T-helper 1 cell (primary cell): ENCODE data around the gene ST3GAL6.

Experiments used
- DNase-seq, 5 donors: peaks; one replicate each; pipeline ENCODE4 v3.0.0-alpha.2; 2012 to 2020

ST3GAL6 gene

DNA sequence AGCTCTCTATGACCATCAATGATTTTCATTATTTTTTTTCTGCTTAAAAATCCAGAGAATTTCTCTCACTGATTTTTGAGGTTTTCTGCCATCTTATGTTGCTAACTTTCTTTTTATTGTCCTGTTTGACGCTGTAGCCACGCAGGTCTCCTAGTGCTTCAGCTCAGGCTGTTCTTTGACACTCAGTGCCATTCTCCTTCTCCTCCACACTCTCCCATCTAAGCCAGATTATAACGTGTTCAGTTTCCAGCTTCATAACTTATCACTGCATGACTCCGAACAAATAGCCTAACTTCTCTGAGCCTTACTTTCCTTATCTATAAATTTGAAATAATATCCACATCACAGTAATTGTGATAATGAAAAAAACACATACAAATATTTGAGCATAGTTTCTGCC lies 22.8 kb upstream of the ST3GAL6 start:
- no peak for DNase-seq

GRCh38 chr3:98741121-98741716 lies 21.9 kb upstream of the ST3GAL6 start:
- DNase-seq, result no peak

DNA sequence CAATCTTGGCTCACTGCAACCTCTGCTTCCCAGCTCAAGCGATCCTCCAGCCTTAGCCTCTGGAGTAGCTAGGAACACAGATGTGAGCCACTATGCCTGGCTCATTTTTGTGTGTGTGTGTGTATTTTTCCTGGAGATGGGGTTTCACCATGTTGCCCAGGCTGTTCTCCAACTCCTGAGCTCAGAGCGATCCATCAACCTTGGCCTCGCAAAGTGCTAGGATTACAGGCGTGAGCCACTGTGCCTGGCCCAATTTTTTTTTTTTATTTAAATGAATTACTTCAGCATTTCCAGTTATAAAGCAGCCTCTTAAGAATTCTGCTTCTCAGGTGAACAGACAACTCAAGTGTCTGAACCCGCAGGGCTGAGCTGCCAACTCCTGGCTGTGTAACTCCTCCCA lies 20.1 kb upstream of the ST3GAL6 start:
- no peak for DNase-seq

DNA sequence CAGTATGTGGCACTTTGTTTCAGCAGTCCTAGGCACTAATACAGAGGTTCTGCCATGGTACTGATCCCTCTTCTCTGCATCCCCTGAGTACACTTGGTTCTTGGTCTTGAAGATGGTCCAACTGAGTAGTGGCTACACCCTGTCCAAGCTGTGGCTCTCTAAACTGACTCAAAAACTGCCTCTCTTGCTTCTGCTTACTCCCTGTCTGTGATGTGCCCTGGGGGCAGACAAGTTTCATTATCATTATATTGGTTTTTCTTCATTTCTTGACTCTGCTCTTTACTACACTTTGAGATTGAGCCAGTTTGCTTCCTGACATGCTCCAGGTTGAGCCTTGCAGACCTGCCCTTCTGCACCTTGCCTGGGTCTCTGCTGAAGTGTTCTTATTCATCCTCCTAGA lies 18.9 kb upstream of the ST3GAL6 start:
- no peak for DNase-seq

- DNase-seq, result no peak
Measured at GRCh38 chr3:98745718-98746117, 17.4 kb upstream of the ST3GAL6 start.

DNA sequence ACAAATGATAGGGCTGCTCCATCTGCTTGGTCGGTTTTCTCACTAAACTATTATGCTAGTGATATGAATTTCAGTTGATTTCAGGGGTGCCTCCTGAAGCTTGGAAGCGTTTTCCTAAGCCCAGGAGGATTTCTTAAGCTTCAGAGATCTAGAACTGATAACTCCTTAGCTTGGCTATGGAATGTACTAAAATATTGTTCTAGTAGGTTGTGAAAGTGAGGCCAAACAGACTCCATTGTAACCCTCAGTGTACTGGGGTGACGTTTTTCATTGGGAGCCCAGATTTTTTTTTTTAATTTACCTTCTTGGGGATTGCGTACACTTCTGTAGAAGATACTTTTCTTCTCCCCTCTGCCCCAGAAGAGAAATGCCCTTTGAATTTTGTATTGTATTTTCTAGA lies 17.0 kb upstream of the ST3GAL6 start:
- no peak for DNase-seq

- DNase-seq, result no peak
Measured at GRCh38 chr3:98746882-98747281, 16.3 kb upstream of the ST3GAL6 start.

- DNase-seq, result no peak
Measured at GRCh38 chr3:98750276-98750919, 12.7 kb upstream of the ST3GAL6 start.

DNA sequence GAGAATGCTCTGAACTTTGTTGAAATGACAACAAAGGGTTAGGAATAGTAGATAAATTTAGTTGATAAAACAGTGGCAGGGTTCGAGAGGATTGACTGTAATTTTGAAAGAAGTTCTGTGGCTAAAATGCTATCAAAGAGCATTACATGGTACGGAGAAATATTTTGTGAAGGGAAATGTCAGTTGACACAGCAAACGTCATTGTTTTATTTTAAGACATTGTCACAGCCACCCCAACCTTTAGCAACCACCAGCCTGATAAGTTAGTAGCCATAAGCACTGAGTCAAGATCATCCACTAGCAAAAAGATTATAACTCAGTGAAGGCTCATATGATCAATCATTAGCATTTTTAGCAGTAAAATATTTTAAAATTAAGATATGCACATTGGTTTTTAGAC lies 8.7 kb upstream of the ST3GAL6 start:
- DNase-seq, result no peak

DNA sequence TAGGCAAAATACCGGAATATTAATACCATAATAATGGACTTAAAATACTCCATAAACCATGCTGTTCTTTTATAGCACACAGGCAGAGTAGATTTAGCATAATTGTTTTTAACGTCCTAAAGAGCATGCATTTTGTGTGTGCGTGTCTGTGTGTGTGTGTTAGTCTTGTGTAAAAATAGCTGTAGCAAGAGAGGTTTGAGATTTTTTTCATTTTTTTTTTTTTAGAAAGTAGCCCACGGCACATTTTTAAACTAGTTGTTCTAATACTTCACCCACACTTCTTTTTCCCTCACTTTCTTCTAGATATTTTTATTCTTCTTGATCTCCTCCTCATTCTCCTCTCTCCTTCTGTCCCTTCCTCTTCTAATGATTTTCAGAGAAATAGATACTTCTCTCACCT lies 7.5 kb upstream of the ST3GAL6 start:
- DNase-seq, result no peak

DNA sequence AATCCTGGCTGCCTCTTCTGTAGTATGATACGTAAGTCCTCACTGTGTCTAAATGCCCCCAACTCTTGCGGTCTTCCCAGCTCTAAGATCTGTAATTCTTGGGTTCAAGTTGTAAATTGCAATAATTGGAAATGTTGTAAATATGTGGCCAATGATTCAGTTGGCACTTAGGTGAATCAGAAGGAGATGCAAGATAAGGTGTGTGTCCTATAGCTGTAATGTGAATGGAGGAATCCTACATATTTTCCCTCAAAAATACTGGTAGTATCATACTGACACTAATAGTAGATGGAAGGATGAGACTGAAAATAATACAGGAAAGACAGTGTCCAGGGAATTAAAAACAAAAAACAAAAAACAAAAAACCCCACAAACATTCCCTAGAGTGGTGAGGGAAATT lies 3.5 kb upstream of the ST3GAL6 start:
- DNase-seq, result no peak

DNA sequence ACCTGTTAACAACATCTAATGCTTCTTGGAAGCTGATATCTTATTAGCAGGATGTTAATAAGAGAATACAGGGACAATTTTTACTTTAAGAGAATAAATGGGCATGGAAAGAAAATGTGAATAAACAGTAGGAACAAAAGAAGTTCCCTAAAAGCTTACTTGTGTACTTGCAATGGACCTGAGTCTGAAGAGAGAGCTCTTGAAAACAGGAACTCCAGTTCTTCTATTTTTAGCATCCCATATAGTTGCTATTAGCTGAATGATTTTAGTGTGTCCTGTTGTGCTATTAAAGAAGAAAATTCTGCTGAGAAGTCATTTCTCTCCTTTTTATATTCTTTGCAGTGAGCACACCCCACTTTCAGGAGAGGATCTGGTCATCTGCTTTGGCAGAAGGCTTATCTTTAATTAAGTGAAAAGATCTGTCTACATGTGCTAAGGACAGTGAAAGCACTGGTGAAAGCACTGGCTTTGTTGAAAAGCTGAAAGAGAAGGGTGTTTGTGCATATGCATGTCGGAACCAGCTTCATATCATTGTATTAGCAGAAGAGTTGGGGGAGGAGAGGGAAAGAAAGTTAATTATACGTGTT lies 1.4 kb upstream of the ST3GAL6 start:
- DNase-seq, result no peak

DNA sequence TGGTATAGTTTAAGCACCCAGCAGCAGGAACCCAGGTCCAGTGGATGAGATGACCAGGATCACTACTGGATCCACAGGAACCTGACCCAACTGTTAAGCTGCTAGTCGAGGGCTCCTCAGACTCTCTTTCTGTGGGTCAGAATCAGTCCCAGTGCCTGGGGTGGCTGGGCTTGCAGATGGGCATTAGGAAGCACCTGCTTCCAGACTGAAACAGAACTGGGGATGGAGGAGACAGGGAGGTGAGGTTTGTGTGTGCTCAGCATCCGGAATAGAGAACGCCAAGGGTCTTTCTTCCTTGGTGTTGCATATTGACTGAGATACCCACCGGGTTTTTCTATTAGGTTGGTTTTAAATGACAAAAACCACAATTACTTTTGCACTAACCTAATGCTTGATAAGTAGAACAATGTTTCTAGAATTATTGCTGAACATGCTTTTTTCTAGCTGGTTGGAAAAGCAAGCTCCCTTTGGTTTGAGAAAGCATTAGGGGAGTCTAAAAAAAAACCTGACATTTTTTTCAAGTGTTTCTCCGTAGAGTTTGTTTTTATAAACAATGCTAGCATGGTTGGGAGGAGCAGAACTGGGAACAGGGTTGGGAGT lies 779 bp downstream of the ST3GAL6 start:
- DNase-seq, result no peak

GRCh38 chr3:98764472-98764884 lies 1.3 kb downstream of the ST3GAL6 start:
- DNase-seq, result no peak

- no peak for DNase-seq
Measured at GRCh38 chr3:98765721-98766120, 2.6 kb downstream of the ST3GAL6 start.

GRCh38 chr3:98766924-98767323 lies 3.8 kb downstream of the ST3GAL6 start:
- DNase-seq, result no peak

DNA sequence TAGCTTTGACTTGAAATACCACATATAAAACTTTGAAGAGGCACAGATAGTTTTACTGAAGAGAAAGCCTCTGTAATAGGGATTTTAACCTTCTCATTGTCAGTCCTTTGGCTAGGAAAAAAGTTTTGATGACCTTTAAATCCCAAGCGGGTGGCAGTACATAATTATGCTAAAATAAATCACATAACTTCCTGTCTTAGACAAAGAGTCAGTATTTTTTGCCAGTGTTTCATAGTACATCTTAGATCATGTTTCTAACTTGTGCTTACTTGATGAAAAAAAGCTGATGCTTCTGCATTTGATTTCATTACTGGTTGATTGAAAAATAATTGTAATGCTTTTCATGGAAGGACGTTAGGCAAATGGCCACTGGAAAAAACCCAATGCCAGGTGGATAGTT lies 5.8 kb downstream of the ST3GAL6 start:
- no peak for DNase-seq

DNA sequence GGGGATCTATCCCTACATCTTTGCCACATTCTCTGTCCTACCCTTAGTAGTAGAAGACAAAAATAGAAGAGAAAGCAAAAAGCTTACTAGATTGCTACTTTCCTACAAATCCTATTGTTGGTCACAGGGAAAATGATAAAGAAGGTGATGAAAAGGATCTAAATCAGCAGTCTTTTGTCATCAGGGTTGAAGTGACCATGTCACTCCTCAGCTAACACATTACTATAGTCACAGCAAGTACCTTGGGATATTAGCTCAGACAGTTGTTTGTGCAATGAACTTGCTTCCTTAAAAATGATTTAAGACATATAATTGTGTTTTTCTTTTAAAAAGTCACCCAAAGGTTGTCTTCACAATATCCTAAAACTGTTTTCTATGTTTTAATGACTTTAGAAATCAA lies 6.3 kb downstream of the ST3GAL6 start:
- DNase-seq, result no peak

GRCh38 chr3:98770261-98771039 lies 7.3 kb downstream of the ST3GAL6 start:
- no peak for DNase-seq

GRCh38 chr3:98772022-98772421 lies 8.9 kb downstream of the ST3GAL6 start:
- no peak for DNase-seq

GRCh38 chr3:98775459-98776139 lies 12.5 kb downstream of the ST3GAL6 start:
- no peak for DNase-seq

- no peak for DNase-seq
Measured at GRCh38 chr3:98776140-98776493, 13.0 kb downstream of the ST3GAL6 start.

DNA sequence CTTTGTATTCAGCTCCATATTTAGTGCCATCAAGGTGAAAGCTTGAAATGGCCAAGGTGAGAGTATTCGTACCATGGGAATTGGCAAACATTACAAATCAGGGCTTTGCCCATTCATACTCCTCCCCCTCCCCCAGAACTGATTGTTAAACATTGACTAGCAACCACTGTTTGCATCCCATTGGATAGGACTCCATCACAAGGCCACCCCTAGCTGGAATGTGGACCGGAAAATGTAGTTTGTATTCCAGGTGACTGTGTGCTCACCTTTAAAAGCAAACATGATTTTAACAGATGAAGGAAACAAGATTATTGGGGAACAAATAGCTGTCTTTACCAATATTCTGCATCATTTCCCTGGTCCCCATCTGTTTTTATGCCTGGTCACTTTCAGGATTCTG lies 14.1 kb downstream of the ST3GAL6 start:
- DNase-seq, result no peak
